Vagina (tissue), 2 donors: Measurements from ENCODE around the gene ADAMTSL1.

ENCODE experiments used
- POLR2AphosphoS5 ChIP-seq, 2 donors: sonication (generic); formaldehyde crosslinking; IDR thresholded peaks; one replicate each; pipeline ENCODE4 v1.9.0; 2017; ENCODE audit warnings: antibody characterized with exemption in 2 of 2, mild to moderate bottlenecking in 2 of 2, low read depth in 1 of 2; ENCODE audit not compliant: insufficient read depth in 1 of 2
- TF ChIP-seq, protein P1 (sequence below), 3 experiments: fragments of 450-650 bp in 2 of 3; fragments of 200-600 bp in 1 of 3; sonication (generic) in 1 of 3; IDR thresholded peaks; one replicate each; pipeline ENCODE4 v1.5.1; 2017 to 2019; ENCODE audit warnings: antibody characterized with exemption in 3 of 3, mild to moderate bottlenecking in 2 of 3, moderate library complexity in 2 of 3

DNA sequence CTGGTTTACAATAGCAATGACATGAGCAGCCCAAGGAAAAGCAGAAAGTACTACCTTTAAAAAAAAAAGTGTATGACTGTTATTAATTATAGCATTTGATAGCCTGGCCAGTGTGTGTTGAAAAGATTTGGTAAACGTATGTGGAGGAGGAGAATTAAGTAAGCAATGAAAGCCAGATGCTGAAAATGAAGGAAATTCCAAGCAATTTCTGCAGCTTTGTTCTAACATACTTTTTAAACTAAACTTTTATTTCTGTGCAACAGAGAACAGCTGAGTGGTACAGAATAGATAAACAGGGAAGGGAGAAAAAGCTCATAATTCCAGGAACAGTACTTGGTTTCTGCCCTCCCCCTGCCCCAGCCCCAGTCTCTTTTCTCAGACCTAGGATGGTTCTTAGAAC, 252.6 kb downstream of the ADAMTSL1 start:
- TF ChIP-seq, protein P1, sequence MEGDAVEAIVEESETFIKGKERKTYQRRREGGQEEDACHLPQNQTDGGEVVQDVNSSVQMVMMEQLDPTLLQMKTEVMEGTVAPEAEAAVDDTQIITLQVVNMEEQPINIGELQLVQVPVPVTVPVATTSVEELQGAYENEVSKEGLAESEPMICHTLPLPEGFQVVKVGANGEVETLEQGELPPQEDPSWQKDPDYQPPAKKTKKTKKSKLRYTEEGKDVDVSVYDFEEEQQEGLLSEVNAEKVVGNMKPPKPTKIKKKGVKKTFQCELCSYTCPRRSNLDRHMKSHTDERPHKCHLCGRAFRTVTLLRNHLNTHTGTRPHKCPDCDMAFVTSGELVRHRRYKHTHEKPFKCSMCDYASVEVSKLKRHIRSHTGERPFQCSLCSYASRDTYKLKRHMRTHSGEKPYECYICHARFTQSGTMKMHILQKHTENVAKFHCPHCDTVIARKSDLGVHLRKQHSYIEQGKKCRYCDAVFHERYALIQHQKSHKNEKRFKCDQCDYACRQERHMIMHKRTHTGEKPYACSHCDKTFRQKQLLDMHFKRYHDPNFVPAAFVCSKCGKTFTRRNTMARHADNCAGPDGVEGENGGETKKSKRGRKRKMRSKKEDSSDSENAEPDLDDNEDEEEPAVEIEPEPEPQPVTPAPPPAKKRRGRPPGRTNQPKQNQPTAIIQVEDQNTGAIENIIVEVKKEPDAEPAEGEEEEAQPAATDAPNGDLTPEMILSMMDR (IDR thresholded peaks at IDR 0.05): no peak
- no peak for TF ChIP-seq POLR2AphosphoS5 (IDR thresholded peaks at IDR 0.05; ENCODE audit: insufficient read depth in 1 of 2, low read depth in 1 of 2)
